ENCODE measurements around the gene LDLR. TPM values are rescaled to one million over a fixed set of nuclear protein-coding genes. Genes with fewer than 3 reads are reported as not detected.

The LDLR gene
- total and polyA plus RNA-seq, 2 donors (not counting 1 experiment from before 2014, with no cell fraction given) = 187 to 427 TPM

GRCh38 chr19:11171144-11171543 is 81.9 kb downstream of the LDLR start:
- Histone ChIP-seq H3K27ac (ENCODE audit: insufficient read depth, low read length) (no peak overlapping the region), H3K4me1 (ENCODE audit: control insufficient read depth, extremely low read depth, insufficient read depth, low read length) (peaks cover 35% of the 10 kb centered on the region), H3K4me2 (ENCODE audit: extremely low read depth, insufficient read depth, low read length) (no peak overlapping the region), H3K9me3 (ENCODE audit: control insufficient read depth, insufficient read depth, low read depth, low read length) (no peaks in the 10 kb centered on the region), H3K36me3 (ENCODE audit: control insufficient read depth, insufficient read depth, low read length) (peaks cover 40% of the 10 kb centered on the region), H2AFZ (ENCODE audit: low read length) (no peak overlapping the region), H3K9ac (ENCODE audit: insufficient read depth, low read length) (no peak overlapping the region), H3K27me3 (ENCODE audit: control insufficient read depth, insufficient read depth, low read length) (no peaks in the 10 kb centered on the region), H3K4me3 (replicated peaks in 1 of 4; ENCODE audit: control extremely low read depth in 1 of 4, insufficient read depth in 1 of 4, low read depth in 3 of 4, low read length in 4 of 4) (no peak overlapping the region), H4K20me1 (ENCODE audit: control insufficient read depth, extremely low read depth, insufficient read depth, low read length) (no peaks in the 10 kb centered on the region), H3K79me2 (ENCODE audit: control insufficient read depth, insufficient read depth, low read length) (peaks cover 4% of the 10 kb centered on the region)
- TF ChIP-seq EZH2 (IDR thresholded peaks at IDR 0.05; ENCODE audit: low read length, missing control alignments) = no peak
- no peak for TF ChIP-seq CTCF (conservative IDR thresholded peaks at IDR 0.05 in 1 of 2, IDR thresholded peaks at IDR 0.05 in 1 of 2; ENCODE audit: low read depth in 1 of 2, low read length in 2 of 2)
- DNase-seq (ENCODE audit: low read depth in 2 of 2) = no peak

- H4K20me1 ChIP-seq (ENCODE audit: control insufficient read depth, extremely low read depth, insufficient read depth, low read length) = no peaks in the 10 kb centered on the region
- H3K4me2 ChIP-seq (ENCODE audit: extremely low read depth, insufficient read depth, low read length) = no peak overlapping the region
- no peak for DNase-seq (ENCODE audit: low read depth in 2 of 2)
- H3K4me3 ChIP-seq (replicated peaks in 1 of 4; ENCODE audit: control extremely low read depth in 1 of 4, insufficient read depth in 1 of 4, low read depth in 3 of 4, low read length in 4 of 4) = no peak overlapping the region
- no peaks in the 10 kb centered on the region for H3K9me3 ChIP-seq (ENCODE audit: control insufficient read depth, insufficient read depth, low read depth, low read length)
- peaks cover 4% of the 10 kb centered on the region for H3K79me2 ChIP-seq (ENCODE audit: control insufficient read depth, insufficient read depth, low read length)
- peaks cover 28% of the 10 kb centered on the region for H3K4me1 ChIP-seq (ENCODE audit: control insufficient read depth, extremely low read depth, insufficient read depth, low read length)
- H3K27me3 ChIP-seq (ENCODE audit: control insufficient read depth, insufficient read depth, low read length) = no peaks in the 10 kb centered on the region
- H3K36me3 ChIP-seq (ENCODE audit: control insufficient read depth, insufficient read depth, low read length) = peaks cover 45% of the 10 kb centered on the region
- TF ChIP-seq CTCF (conservative IDR thresholded peaks at IDR 0.05 in 1 of 2, IDR thresholded peaks at IDR 0.05 in 1 of 2; ENCODE audit: low read depth in 1 of 2, low read length in 2 of 2) (no peak), EZH2 (IDR thresholded peaks at IDR 0.05; ENCODE audit: low read length, missing control alignments) (no peak)
- no peak overlapping the region for H2AFZ ChIP-seq (ENCODE audit: low read length)
- no peak overlapping the region for H3K9ac ChIP-seq (ENCODE audit: insufficient read depth, low read length)
- no peak overlapping the region for H3K27ac ChIP-seq (ENCODE audit: insufficient read depth, low read length)
These were observed 83.3 kb downstream of the LDLR start for GRCh38 chr19:11172576-11172975.

- Histone ChIP-seq H3K79me2 (ENCODE audit: control insufficient read depth, insufficient read depth, low read length) (peaks cover 2% of the 10 kb centered on the region), H3K36me3 (ENCODE audit: control insufficient read depth, insufficient read depth, low read length) (peaks cover 52% of the 10 kb centered on the region), H4K20me1 (ENCODE audit: control insufficient read depth, extremely low read depth, insufficient read depth, low read length) (no peaks in the 10 kb centered on the region), H3K9me3 (ENCODE audit: control insufficient read depth, insufficient read depth, low read depth, low read length) (no peaks in the 10 kb centered on the region), H3K4me1 (ENCODE audit: control insufficient read depth, extremely low read depth, insufficient read depth, low read length) (peaks cover 22% of the 10 kb centered on the region), H2AFZ (ENCODE audit: low read length) (no peak overlapping the region), H3K9ac (ENCODE audit: insufficient read depth, low read length) (no peak overlapping the region), H3K27ac (ENCODE audit: insufficient read depth, low read length) (no peak overlapping the region), H3K27me3 (ENCODE audit: control insufficient read depth, insufficient read depth, low read length) (no peaks in the 10 kb centered on the region), H3K4me2 (ENCODE audit: extremely low read depth, insufficient read depth, low read length) (no peak overlapping the region), H3K4me3 (replicated peaks in 1 of 4; ENCODE audit: control extremely low read depth in 1 of 4, insufficient read depth in 1 of 4, low read depth in 3 of 4, low read length in 4 of 4) (no peak overlapping the region)
- TF ChIP-seq EZH2 (IDR thresholded peaks at IDR 0.05; ENCODE audit: low read length, missing control alignments) (no peak), CTCF (conservative IDR thresholded peaks at IDR 0.05 in 1 of 2, IDR thresholded peaks at IDR 0.05 in 1 of 2; ENCODE audit: low read depth in 1 of 2, low read length in 2 of 2) (no peak)
- no peak for DNase-seq (ENCODE audit: low read depth in 2 of 2)
These were observed 84.4 kb downstream of the LDLR start for GRCh38 chr19:11173516-11174155.
